IMR-90 (cell line): ENCODE data around the gene CXADR.

Source experiments
- BHLHE40 ChIP-seq: fragments of 150-350 bp; IDR thresholded peaks from 2 replicates; pipeline ENCODE4 v1.6.1; 2016; ENCODE audit warnings: mild to moderate bottlenecking, low read depth, low read length
- CEBPB ChIP-seq: IDR thresholded peaks from 2 replicates; pipeline ENCODE4 v1.6.1; 2012; ENCODE audit warnings: low read depth, low read length, improper control_type of control experiment
- MAZ ChIP-seq: IDR thresholded peaks from 2 replicates; pipeline ENCODE4 v1.6.1; 2012; ENCODE audit warnings: low read depth, mild to moderate bottlenecking, low read length, improper control_type of control experiment, moderate library complexity, borderline replicate concordance
- MXI1 ChIP-seq: IDR thresholded peaks from 2 replicates; pipeline ENCODE4 v1.6.1; 2012; ENCODE audit warnings: low read depth, mild to moderate bottlenecking, low read length, moderate library complexity, borderline replicate concordance
- POLR2A ChIP-seq: IDR thresholded peaks from 2 replicates; pipeline ENCODE4 v1.6.1; 2012; ENCODE audit warnings: mild to moderate bottlenecking, low read depth, low read length
- RCOR1 ChIP-seq: IDR thresholded peaks from 2 replicates; pipeline ENCODE4 v1.6.1; 2012; ENCODE audit warnings: mild to moderate bottlenecking, low read length, improper control_type of control experiment; ENCODE audit not compliant: insufficient replicate concordance
- RFX5 ChIP-seq: IDR thresholded peaks from 2 replicates; pipeline ENCODE4 v1.8.0; 2012; ENCODE audit warnings: low read depth, mild to moderate bottlenecking, low read length, moderate library complexity
- SMC3 ChIP-seq: fragments of 150-350 bp; IDR thresholded peaks from 2 replicates; pipeline ENCODE4 v1.6.1; 2016; ENCODE audit warnings: low read depth, mild to moderate bottlenecking, antibody characterized with exemption, low read length, moderate library complexity
- TF ChIP-seq, protein P1 (sequence below): conservative IDR thresholded peaks from 2 replicates; pipeline ENCODE4 v1.5.1; 2012; ENCODE audit warnings: mild to moderate bottlenecking, low read depth, low read length, improper control_type of control experiment
- TF ChIP-seq, protein P2 (sequence below): fragments of 150-350 bp; IDR thresholded peaks from 2 replicates; pipeline ENCODE4 v1.6.1; 2016; ENCODE audit warnings: low read depth, mild to moderate bottlenecking, low read length, moderate library complexity, borderline replicate concordance

DNA sequence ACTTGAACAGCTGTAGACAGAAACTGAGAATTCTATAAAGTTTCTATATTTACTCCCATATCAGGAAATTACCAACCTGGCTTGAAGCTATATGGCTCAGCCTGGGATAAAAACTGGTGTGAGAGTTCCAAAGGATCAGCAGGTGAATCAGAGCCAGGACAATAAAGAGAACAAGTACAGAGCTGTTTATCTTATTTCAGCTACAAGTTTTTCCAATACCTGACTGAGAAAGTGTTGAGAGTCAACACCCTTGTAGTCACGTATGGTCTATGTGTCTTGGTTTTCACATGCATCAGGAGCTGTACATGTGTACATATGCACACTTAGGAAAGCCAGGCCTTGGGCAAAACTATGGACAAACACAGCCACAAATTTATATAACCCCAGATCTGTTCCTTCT is 40.7 kb upstream of the CXADR start:
- TF ChIP-seq, protein P1, sequence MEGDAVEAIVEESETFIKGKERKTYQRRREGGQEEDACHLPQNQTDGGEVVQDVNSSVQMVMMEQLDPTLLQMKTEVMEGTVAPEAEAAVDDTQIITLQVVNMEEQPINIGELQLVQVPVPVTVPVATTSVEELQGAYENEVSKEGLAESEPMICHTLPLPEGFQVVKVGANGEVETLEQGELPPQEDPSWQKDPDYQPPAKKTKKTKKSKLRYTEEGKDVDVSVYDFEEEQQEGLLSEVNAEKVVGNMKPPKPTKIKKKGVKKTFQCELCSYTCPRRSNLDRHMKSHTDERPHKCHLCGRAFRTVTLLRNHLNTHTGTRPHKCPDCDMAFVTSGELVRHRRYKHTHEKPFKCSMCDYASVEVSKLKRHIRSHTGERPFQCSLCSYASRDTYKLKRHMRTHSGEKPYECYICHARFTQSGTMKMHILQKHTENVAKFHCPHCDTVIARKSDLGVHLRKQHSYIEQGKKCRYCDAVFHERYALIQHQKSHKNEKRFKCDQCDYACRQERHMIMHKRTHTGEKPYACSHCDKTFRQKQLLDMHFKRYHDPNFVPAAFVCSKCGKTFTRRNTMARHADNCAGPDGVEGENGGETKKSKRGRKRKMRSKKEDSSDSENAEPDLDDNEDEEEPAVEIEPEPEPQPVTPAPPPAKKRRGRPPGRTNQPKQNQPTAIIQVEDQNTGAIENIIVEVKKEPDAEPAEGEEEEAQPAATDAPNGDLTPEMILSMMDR: no peak
- no peak for TF ChIP-seq SMC3
- TF ChIP-seq RCOR1: no peak
- TF ChIP-seq POLR2A: no peak
- no peak for TF ChIP-seq RFX5
- no peak for TF ChIP-seq MXI1
- TF ChIP-seq CEBPB: no peak
- TF ChIP-seq, protein P2, sequence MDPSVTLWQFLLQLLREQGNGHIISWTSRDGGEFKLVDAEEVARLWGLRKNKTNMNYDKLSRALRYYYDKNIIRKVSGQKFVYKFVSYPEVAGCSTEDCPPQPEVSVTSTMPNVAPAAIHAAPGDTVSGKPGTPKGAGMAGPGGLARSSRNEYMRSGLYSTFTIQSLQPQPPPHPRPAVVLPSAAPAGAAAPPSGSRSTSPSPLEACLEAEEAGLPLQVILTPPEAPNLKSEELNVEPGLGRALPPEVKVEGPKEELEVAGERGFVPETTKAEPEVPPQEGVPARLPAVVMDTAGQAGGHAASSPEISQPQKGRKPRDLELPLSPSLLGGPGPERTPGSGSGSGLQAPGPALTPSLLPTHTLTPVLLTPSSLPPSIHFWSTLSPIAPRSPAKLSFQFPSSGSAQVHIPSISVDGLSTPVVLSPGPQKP: no peak
- no peak for TF ChIP-seq MAZ
- no peak for TF ChIP-seq BHLHE40
